Measurements from ENCODE around the gene FOCAD. TPM values are rescaled to one million over a fixed set of nuclear protein-coding genes. Genes with fewer than 3 reads are reported as not detected.
"Not testable (repeated sequence)": the region's sequence is repeated elsewhere in the genome, so short reads cannot be mapped to it uniquely, and the experiment has no call there.

Gene FOCAD
- 10 to 100 TPM; 28.8 to 34.1 TPM for total RNA-seq
- long read RNA-seq, full-length matches to known transcripts, result 1 of 230 reads
- long read RNA-seq, partial matches to known transcripts, result 208 of 230 reads
- long read RNA-seq, other reads (novel, unspliced or antisense), result 21 of 230 reads

DNA sequence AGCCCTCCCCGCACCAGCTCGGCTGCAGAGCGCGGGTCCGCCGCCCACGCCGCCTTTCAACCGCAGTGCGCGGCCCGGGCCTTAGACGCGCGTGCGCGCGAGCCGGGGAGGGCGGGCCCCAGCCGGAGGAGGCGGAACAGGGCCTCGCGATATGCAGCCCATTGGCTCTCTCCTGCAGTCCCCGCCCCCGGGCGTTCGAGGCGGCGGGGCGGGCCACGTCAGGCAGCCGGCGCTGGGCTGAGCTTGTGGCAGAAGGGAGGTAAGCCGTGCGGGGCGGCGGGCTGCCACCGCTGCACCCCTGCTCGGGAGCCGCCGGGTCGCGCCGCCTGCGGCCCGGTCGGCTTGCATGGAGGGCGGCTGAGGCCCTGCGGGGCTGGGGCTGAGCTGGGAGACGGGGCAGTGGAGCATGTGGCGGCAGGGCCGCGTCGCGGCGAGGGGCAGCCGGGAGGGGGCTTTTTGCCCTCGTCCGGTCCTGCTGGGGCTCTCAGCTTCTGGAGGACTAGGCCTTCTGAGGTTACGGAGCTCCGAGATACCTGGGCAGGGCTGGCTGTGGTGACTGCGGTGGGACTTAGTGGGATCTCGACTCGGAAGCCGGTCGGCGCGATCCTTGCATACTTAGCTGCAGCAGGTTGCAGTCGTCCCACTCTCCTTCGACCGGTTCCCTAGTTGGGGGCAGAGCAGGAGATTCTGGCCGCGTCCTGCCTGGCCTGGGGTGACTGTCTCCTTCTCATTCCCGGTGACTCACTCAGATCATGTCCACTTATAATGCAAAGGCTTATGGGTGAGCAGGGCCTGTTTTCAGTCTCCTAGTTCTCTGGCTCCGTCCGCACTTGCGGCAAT lies at the start of gene FOCAD:
TSS of gene FOCAD (plus strand) at position 225 of the 840 bp plus-strand sequence. CDS start 31,095 bp downstream, outside the sequence.
- intact Hi-C loops (cut with DNase I), result no loop called here
- DNase-seq, result peak; percentile 96
- peak; percentile 99 for ATAC-seq

- ATAC-seq (no peak), DNase-seq (no peak)
- intact Hi-C loops (cut with DNase I), result no loop called here
Observed at GRCh38 chr9:20634895-20635294, 49.2 kb upstream of the FOCAD start.

DNA sequence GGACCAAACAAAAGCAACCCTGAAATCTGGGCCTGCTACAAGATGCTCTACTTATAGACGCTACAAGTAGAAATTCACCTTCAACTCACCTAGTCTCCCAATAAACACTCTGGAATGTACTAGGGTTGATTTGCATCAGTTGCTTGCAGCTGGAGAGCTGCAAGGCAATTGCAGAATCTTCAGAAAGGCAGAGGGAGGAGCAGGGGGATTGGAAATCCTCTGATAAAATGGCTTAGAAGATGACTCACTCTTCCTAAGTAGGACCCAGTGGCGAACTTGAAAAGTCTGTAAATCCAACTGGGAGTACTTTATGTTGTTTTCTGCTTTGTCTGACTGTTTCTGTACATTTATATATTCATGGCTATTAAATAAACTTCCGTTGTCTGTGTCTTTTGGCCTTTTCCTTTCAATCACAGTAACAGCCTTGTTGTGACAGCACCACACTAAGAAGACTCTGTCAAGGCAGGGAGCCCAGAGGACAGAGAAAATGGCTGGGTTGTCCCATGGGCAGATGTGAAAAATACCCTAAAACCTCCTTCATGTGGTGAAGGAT lies 47.1 kb upstream of the FOCAD start:
- ATAC-seq, result no peak
- intact Hi-C loops (cut with DNase I), result no loop called here
- no peak for DNase-seq

DNA sequence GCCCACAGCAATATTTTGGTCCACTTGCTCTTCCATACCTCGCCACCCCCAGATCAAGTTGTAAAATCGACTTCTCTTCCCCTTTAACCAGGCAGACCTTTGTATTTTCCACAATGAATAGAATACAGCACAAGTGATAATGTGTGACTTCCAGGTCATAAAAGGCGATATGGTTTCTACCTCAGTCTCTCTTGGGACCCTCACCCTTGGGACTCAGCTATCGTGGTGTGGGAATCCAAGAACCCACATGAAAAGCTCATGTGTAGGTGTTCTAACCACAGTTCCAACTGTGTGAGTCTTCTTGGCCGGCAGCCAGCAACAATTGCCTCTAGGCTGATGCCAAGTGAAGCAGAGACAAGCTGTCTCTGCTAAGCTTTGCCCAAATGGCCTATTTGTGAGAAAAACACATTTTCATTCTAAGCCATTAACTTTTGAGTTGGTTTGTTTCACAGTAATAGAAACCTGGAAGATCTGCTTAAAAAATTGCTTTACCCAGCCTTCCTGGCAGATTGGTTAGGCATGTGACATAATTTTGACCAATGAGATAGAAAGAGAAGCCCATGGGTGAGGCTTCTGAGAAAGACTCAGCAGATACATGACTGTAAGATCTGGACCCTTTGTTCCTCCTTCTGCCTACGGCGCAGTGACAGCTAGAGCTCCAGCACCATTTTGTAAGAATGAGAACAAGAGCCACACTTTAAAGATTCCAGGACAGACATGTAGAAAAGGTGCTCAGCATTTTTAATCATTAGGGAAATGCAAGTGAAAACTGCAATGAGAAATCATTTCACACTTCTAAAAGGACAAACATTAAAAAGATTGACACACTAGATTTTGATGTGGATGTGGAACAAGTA lies 43.5 kb upstream of the FOCAD start:
- intact Hi-C loops (cut with DNase I), result no loop called here
- DNase-seq, result peak; percentile 61
- peak; percentile 61 to 64 for ATAC-seq

DNA sequence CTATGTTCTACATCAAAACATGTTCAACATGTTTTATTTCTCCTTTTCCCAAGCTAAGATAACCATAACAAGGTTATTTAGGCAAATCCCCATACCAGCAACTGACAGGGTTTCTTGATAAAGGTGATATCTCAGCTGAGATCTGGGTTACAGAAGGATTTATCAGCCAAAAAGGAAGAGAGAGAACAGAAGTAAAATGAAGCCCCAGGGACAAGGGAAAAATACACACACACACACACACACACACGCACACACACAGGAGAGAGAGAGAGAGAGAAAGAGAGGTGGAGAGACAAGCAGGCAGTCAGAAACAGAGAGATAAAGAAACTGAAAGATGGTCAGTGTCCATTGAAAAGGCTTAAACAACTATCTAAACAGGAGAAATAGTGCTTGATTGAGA lies 42.0 kb upstream of the FOCAD start:
- intact Hi-C loops (cut with DNase I), result no loop called here
- ATAC-seq (no peak), DNase-seq (no peak)

- ATAC-seq, result no peak
- intact Hi-C loops (cut with DNase I), result no loop called here
- no peak for DNase-seq
Observed at GRCh38 chr9:20643660-20644059, 40.4 kb upstream of the FOCAD start.

GRCh38 chr9:20646656-20647055 lies 37.4 kb upstream of the FOCAD start:
- peak; percentile 57 to 81 for ATAC-seq
- no peak for DNase-seq

DNA sequence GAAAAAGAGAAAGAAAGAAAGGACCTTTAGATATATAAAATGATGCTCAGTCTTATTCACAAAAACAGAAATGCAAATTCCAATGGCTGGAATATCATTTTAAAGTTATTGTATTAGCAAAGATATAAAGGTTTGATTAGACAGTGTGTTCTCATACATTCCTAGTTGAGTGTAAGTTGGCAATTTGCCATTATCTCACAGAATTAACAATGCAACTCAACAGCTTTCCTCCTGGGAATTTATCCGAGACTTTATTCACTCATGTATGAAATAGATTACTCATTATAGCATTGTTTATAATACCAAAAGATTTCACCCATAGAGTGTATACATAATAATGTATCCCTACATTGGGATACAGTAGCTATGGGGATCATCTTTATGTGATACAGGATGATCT lies 34.7 kb upstream of the FOCAD start:
- ATAC-seq, result no peak
- intact Hi-C loops (cut with DNase I), result no loop called here
- no peak for DNase-seq

More at GRCh38 chr9:20646656-20647055, 37.4 kb upstream of the FOCAD start:
- intact Hi-C loops (cut with DNase I), result no loop called here

DNA sequence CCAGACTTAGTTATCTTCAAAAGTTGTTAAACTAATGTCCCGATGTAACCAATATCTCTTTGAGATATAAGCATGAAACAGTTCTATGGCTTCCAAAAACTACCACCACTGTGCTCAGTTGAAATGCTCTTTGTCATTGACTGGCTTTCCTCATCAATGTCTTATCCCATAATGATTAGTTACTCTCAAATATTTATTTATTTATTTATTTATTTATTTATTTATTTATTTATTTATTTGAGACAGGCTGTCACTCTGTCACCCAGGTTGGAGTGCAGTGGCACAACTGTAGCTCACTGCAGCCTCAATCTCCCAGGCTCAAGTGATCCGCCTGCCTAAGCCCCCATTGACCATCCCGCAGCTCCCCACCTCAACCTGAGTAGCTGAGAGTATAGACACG lies 33.7 kb upstream of the FOCAD start:
- intact Hi-C loops (cut with DNase I), result no loop called here
- no peak for ATAC-seq

GRCh38 chr9:20650750-20651299 lies 33.2 kb upstream of the FOCAD start:
- ATAC-seq, result no peak
- intact Hi-C loops (cut with DNase I), result no loop called here

More for the DNA sequence above, 33.7 kb upstream of the FOCAD start:
- DNase-seq, result no peak

GRCh38 chr9:20651939-20652338 lies 32.1 kb upstream of the FOCAD start:
- intact Hi-C loops (cut with DNase I), result no loop called here
- ATAC-seq (no peak), DNase-seq (no peak)

More at GRCh38 chr9:20650750-20651299, 33.2 kb upstream of the FOCAD start:
- no peak for DNase-seq

GRCh38 chr9:20658246-20658667 lies 25.8 kb upstream of the FOCAD start:
- intact Hi-C loops (cut with DNase I); ATAC-seq; DNase-seq: not testable (repeated sequence)

GRCh38 chr9:20658677-20659473 lies 25.2 kb upstream of the FOCAD start:
- ATAC-seq, result no peak

GRCh38 chr9:20659474-20659967 lies 24.5 kb upstream of the FOCAD start:
- DNase-seq, result no peak
- intact Hi-C loops (cut with DNase I), result no loop called here
- no peak for ATAC-seq

More at GRCh38 chr9:20658677-20659473, 25.2 kb upstream of the FOCAD start:
- DNase-seq, result no peak
- intact Hi-C loops (cut with DNase I), result no loop called here

GRCh38 chr9:20662156-20662555 lies 21.9 kb upstream of the FOCAD start:
- ATAC-seq (no peak), DNase-seq (no peak)
- intact Hi-C loops (cut with DNase I), result no loop called here

DNA sequence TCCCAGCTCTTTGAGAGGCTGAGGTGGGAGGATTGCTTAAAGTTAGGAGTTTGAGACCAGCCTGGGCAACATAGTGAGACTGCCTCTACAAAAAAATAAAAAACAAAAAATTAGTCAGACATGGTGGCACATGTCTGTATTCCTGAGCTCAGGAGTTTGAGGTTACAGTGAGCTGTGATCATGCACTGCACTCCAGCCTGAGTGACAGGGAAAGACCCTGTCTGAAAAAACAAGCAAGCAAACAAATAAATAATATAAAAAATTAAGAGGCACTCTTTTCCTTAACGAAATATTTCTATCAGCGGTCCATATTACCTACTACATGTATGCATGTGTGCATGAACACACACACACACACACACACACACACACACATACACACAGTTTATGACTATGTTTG lies 20.9 kb upstream of the FOCAD start:
- intact Hi-C loops (cut with DNase I), result no loop called here
- DNase-seq (no peak), ATAC-seq (no peak)

DNA sequence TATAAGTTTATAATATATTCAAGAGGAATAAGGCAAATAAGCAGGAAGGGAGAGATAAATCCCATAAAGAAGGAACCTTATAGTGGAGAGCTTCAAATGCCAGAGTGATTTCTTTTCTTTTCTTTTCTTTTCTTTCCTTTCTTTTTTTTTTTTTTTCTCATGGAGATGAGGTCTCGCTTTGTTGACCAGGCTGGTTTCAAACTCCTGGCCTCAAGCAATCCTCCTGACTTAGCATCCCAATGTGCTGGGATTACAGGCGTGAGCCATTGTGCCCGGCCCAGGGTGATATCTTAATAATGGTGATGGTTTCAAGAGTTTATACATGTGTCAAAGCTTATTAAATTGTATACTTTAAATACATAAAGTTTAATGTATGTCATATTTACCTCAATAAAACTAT lies 19.6 kb upstream of the FOCAD start:
- intact Hi-C loops (cut with DNase I), result no loop called here
- DNase-seq, result no peak
- ATAC-seq, result no peak

- ATAC-seq (no peak), DNase-seq (no peak)
- intact Hi-C loops (cut with DNase I), result no loop called here
Observed at GRCh38 chr9:20670395-20670794, 13.7 kb upstream of the FOCAD start.
